ENCODE results near the gene DLGAP1.

GRCh38 chr18:3836483-3837335, 618.4 kb downstream of the DLGAP1 start:
- TF ChIP-seq CTCF (IDR thresholded peaks at IDR 0.05; ENCODE audit: insufficient read depth, low read length, poor library complexity, severe bottlenecking): no peak
- no peak for TF ChIP-seq EZH2phosphoT487 (conservative IDR thresholded peaks at IDR 0.05; ENCODE audit: low read length)
